ENCODE data around the gene LOXL4.

LOXL4 gene

GRCh38 chr10:98267894-98268693, at the start of gene LOXL4:
Gene LOXL4, minus strand, starts transcription at chr10:98268194. Its CDS starts 5,175 bp downstream, at chr10:98263019.
- no peak within 1 kb of the TSS for H2AFZ ChIP-seq (ENCODE audit: low read depth, low read length)
- H3K4me1 ChIP-seq (ENCODE audit: insufficient read depth, low read length), result peaks cover 9% of the 10 kb centered on the region
- no peaks in the 10 kb centered on the region for H3K79me2 ChIP-seq (ENCODE audit: insufficient read depth, low read length)
- H3K27ac ChIP-seq (ENCODE audit: low read length), result no peak within 1 kb of the TSS
- peaks cover 22% of the 10 kb centered on the region for H4K20me1 ChIP-seq (ENCODE audit: insufficient read depth, low read length)
- no peaks in the 10 kb centered on the region for H3K9me3 ChIP-seq (ENCODE audit: insufficient read depth, low read length, severe bottlenecking)
- no peaks in the 10 kb centered on the region for H3K36me3 ChIP-seq (ENCODE audit: insufficient read depth, low read length)
- ATAC-seq (ENCODE audit: insufficient read depth, low read depth) (peak; percentile 69), DNase-seq (peak; percentile 54)
- no peak for TF ChIP-seq CTCF (IDR thresholded peaks at IDR 0.05; ENCODE audit: borderline replicate concordance, extremely low read depth, low read length, poor library complexity, severe bottlenecking)
- TF ChIP-seq EZH2 (IDR thresholded peaks at IDR 0.05; ENCODE audit: borderline replicate concordance, low read depth, low read length, severe bottlenecking), result no peak
- H3K4me3 ChIP-seq (ENCODE audit: low read depth in 1 of 2, low read length in 2 of 2), result peak within 1 kb of the TSS in 1 of 2 experiments; percentile 53; a peak in 2 of 4 replicates
- peak within 1 kb of the TSS; percentile 40; the same call in 1 of the 2 replicates for H3K9ac ChIP-seq (ENCODE audit: low read depth, low read length)
- H3K4me2 ChIP-seq (ENCODE audit: insufficient read depth, low read length), result peak within 1 kb of the TSS; percentile 79
- H3K27me3 ChIP-seq (ENCODE audit: insufficient read depth, low read length, poor library complexity), result peaks cover 13% of the 10 kb centered on the region

DNA sequence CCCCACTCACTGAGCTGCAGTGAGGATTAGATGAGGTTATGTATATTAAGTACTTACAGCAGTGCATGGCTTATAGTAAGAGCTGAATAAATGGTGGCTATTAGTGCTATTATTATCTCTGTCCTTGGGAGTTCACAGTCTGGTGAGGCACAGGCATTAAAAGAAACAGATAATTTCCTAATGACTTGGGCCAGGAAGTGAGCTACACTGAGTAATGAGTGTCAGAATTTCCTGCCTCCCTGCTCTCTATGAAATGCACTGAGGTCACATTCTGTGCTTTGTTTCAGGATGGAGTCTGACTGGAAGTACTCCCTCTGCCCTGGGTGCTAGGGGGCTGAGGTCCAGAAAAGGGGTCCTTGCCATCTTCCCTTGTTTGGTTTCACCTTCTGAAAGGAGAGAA, 48.7 kb upstream of the LOXL4 start:
- H3K27me3 ChIP-seq (ENCODE audit: insufficient read depth, low read length, poor library complexity), result peaks cover 12% of the 10 kb centered on the region
- H3K27ac ChIP-seq (ENCODE audit: low read length), result no peak overlapping the region
- no peaks in the 10 kb centered on the region for H3K9me3 ChIP-seq (ENCODE audit: insufficient read depth, low read length, severe bottlenecking)
- H3K4me2 ChIP-seq (ENCODE audit: insufficient read depth, low read length), result no peak overlapping the region
- H3K9ac ChIP-seq (ENCODE audit: low read depth, low read length), result no peak overlapping the region
- no peaks in the 10 kb centered on the region for H4K20me1 ChIP-seq (ENCODE audit: insufficient read depth, low read length)
- ATAC-seq (ENCODE audit: insufficient read depth, low read depth) (no peak), DNase-seq (no peak)
- H2AFZ ChIP-seq (ENCODE audit: low read depth, low read length), result no peak overlapping the region
- no peaks in the 10 kb centered on the region for H3K79me2 ChIP-seq (ENCODE audit: insufficient read depth, low read length)
- TF ChIP-seq CTCF (IDR thresholded peaks at IDR 0.05; ENCODE audit: borderline replicate concordance, extremely low read depth, low read length, poor library complexity, severe bottlenecking) (no peak), EZH2 (IDR thresholded peaks at IDR 0.05; ENCODE audit: borderline replicate concordance, low read depth, low read length, severe bottlenecking) (no peak)
- no peak overlapping the region for H3K4me3 ChIP-seq (ENCODE audit: low read depth in 1 of 2, low read length in 2 of 2)
- H3K4me1 ChIP-seq (ENCODE audit: insufficient read depth, low read length), result peaks cover 13% of the 10 kb centered on the region
- no peaks in the 10 kb centered on the region for H3K36me3 ChIP-seq (ENCODE audit: insufficient read depth, low read length)

- H3K9ac ChIP-seq (ENCODE audit: low read depth, low read length), result no peak overlapping the region
- no peak overlapping the region for H3K4me2 ChIP-seq (ENCODE audit: insufficient read depth, low read length)
- no peak for ATAC-seq (ENCODE audit: insufficient read depth, low read depth)
Measured at GRCh38 chr10:98316170-98316569, 48.2 kb upstream of the LOXL4 start.

More at GRCh38 chr10:98316170-98316569, 48.2 kb upstream of the LOXL4 start:
- Histone ChIP-seq H4K20me1 (ENCODE audit: insufficient read depth, low read length) (no peaks in the 10 kb centered on the region), H3K27ac (ENCODE audit: low read length) (no peak overlapping the region), H3K9me3 (ENCODE audit: insufficient read depth, low read length, severe bottlenecking) (no peaks in the 10 kb centered on the region), H3K4me3 (ENCODE audit: low read depth in 1 of 2, low read length in 2 of 2) (no peak overlapping the region), H3K36me3 (ENCODE audit: insufficient read depth, low read length) (no peaks in the 10 kb centered on the region), H3K4me1 (ENCODE audit: insufficient read depth, low read length) (peaks cover 8% of the 10 kb centered on the region), H3K27me3 (ENCODE audit: insufficient read depth, low read length, poor library complexity) (peaks cover 13% of the 10 kb centered on the region), H3K79me2 (ENCODE audit: insufficient read depth, low read length) (no peaks in the 10 kb centered on the region), H2AFZ (ENCODE audit: low read depth, low read length) (no peak overlapping the region; the same call in 1 of the 2 replicates)
- no peak for TF ChIP-seq CTCF (IDR thresholded peaks at IDR 0.05; ENCODE audit: borderline replicate concordance, extremely low read depth, low read length, poor library complexity, severe bottlenecking)
- no peak for TF ChIP-seq EZH2 (IDR thresholded peaks at IDR 0.05; ENCODE audit: borderline replicate concordance, low read depth, low read length, severe bottlenecking)
- DNase-seq, result no peak

All from DND-41 (cell line).